WTC11 (cell line): ENCODE results near the gene TMEM87A. TPM values are rescaled to one million over a fixed set of nuclear protein-coding genes. Genes with fewer than 3 reads are reported as not detected.

Source experiments
- ATAC-seq: fragments of 200-7000 bp; cut with Tn5 transposase; 2 replicates; pipeline ENCODE4 v1.10.0; 2021; ENCODE audit warnings: mild to moderate bottlenecking, moderate library complexity
- CTCF ChIA-PET: fragments of 300-600 bp; sonication (Branson Sonifier 250); formaldehyde crosslinking; loops from one replicate; lab custom pipeline; 2021; ENCODE audit warnings: antibody characterized with exemption; lab: Charles Lee
- POLR2A ChIA-PET: fragments of 350-600 bp; sonication (Branson Sonifier 250); formaldehyde crosslinking; loops from one replicate; lab custom pipeline; 2021; ENCODE audit warnings: antibody characterized with exemption; lab: Charles Lee
- DNase-seq: peaks from one replicate; pipeline ENCODE4 v3.0.0; 2021; ENCODE audit warnings: low spot score
- H3K27ac Mint-ChIP-seq: 2 replicates; pipeline ENCODE4 v1.8.0; 2021; ENCODE audit warnings: mixed read lengths
- H3K27me3 Mint-ChIP-seq: 2 replicates; pipeline ENCODE4 v1.8.0; 2021; ENCODE audit warnings: low read depth, mild to moderate bottlenecking, moderate library complexity, mixed read lengths
- H3K36me3 Mint-ChIP-seq: 2 replicates; pipeline ENCODE4 v1.8.0; 2021; ENCODE audit warnings: mixed read lengths
- H3K4me1 Mint-ChIP-seq: 2 replicates; pipeline ENCODE4 v1.8.0; 2022; ENCODE audit warnings: mixed read lengths
- H3K4me3 Mint-ChIP-seq: 2 replicates; pipeline ENCODE4 v1.8.0; 2021; ENCODE audit warnings: mild to moderate bottlenecking, moderate library complexity, mixed read lengths
- H3K9me3 Mint-ChIP-seq: 2 replicates; pipeline ENCODE4 v1.8.0; 2021; ENCODE audit warnings: mixed read lengths
- ATF3 ChIP-seq: sonication (generic); formaldehyde crosslinking; conservative IDR thresholded peaks from 2 replicates; pipeline ENCODE4 v1.8.1; 2022; ENCODE audit warnings: mild to moderate bottlenecking, missing genetic modification reagents
- ATF6 ChIP-seq: sonication (generic); formaldehyde crosslinking; IDR thresholded peaks from 2 replicates; pipeline ENCODE4 v1.8.1; 2023; ENCODE audit warnings: mild to moderate bottlenecking, missing genetic modification reagents
- CDX4 ChIP-seq: fragments of 250-450 bp; sonication (Bioruptor Pico); IDR thresholded peaks from 2 replicates; pipeline ENCODE4 v1.9.0; 2021; ENCODE audit warnings: moderate library complexity, mild to moderate bottlenecking, inconsistent platforms, borderline replicate concordance
- CTCF ChIP-seq: fragments of 200-600 bp; IDR thresholded peaks from 2 replicates; pipeline ENCODE4 v1.8.0; 2022; ENCODE audit warnings: antibody characterized with exemption
- FOXP1 ChIP-seq: sonication (generic); formaldehyde crosslinking; IDR thresholded peaks from 2 replicates; pipeline ENCODE4 v1.8.0; 2022; ENCODE audit warnings: missing genetic modification reagents, mild to moderate bottlenecking, moderate library complexity, borderline replicate concordance
- GABPB1 ChIP-seq: sonication (generic); formaldehyde crosslinking; IDR thresholded peaks from 2 replicates; pipeline ENCODE4 v1.8.1; 2023; ENCODE audit warnings: mild to moderate bottlenecking, missing genetic modification reagents
- JUN ChIP-seq: sonication (generic); formaldehyde crosslinking; IDR thresholded peaks from 2 replicates; pipeline ENCODE4 v1.8.0; 2023; ENCODE audit warnings: mild to moderate bottlenecking, missing genetic modification reagents
- MYBL2 ChIP-seq: sonication (generic); formaldehyde crosslinking; IDR thresholded peaks from 2 replicates; pipeline ENCODE4 v1.8.1; 2023; ENCODE audit warnings: mild to moderate bottlenecking, moderate library complexity, missing genetic modification reagents
- PRDM15 ChIP-seq: sonication (generic); formaldehyde crosslinking; IDR thresholded peaks from 2 replicates; pipeline ENCODE4 v1.8.0; 2022; ENCODE audit warnings: missing genetic modification reagents
- SP1 ChIP-seq: sonication (generic); formaldehyde crosslinking; conservative IDR thresholded peaks from 2 replicates; pipeline ENCODE4 v1.8.1; 2022; ENCODE audit warnings: missing genetic modification reagents
- STAT6 ChIP-seq: sonication (generic); formaldehyde crosslinking; conservative IDR thresholded peaks from 2 replicates; pipeline ENCODE4 v1.8.1; 2023; ENCODE audit warnings: mild to moderate bottlenecking, low read depth, missing genetic modification reagents, moderate library complexity
- USF2 ChIP-seq: sonication (generic); formaldehyde crosslinking; IDR thresholded peaks from 2 replicates; pipeline ENCODE4 v1.8.1; 2023; ENCODE audit warnings: mild to moderate bottlenecking, missing genetic modification reagents, moderate library complexity
- ZNF512 ChIP-seq: sonication (generic); formaldehyde crosslinking; IDR thresholded peaks from 2 replicates; pipeline ENCODE4 v1.8.1; 2022; ENCODE audit warnings: missing genetic modification reagents, borderline replicate concordance
- ZNF532 ChIP-seq: fragments of 250-450 bp; sonication (Bioruptor Pico); IDR thresholded peaks from 2 replicates; pipeline ENCODE4 v1.9.0; 2021; ENCODE audit warnings: mild to moderate bottlenecking, borderline replicate concordance
- total RNA-seq: library from RNA; stranded (reverse); gene quantifications from 3 replicates; pipeline ENCODE4 v1.2.3, GENCODE V29; 2021

TMEM87A gene
- total RNA-seq, 1 experiment from 2014 or later, result 32.4 TPM

GRCh38 chr15:42207674-42208579 is 65.3 kb downstream of the TMEM87A start, which contains the start of gene VPS39 (continued):
- TF ChIP-seq PRDM15 (CRISPR knock-in tag), result 0 out of 2 replicates have a peak, but pooled peaks have one; percentile 22
- TF ChIP-seq, all 79 proteins: peak for 18

- Mint-ChIP-seq H3K36me3 (peaks cover 5% of the 10 kb centered on the region), H3K27ac (no peak overlapping the region), H3K4me1 (peaks cover 14% of the 10 kb centered on the region), H3K9me3 (no peaks in the 10 kb centered on the region), H3K27me3 (no peaks in the 10 kb centered on the region), H3K4me3 (peak overlapping the region; percentile 96)
- no peak for ATAC-seq
- DNase-seq, result no peak
- ChIA-PET CTCF (no interaction called here), POLR2A (no interaction called here)
- TF ChIP-seq MYBL2 (CRISPR knock-in tag) (no peak), ATF3 (CRISPR knock-in tag) (no peak), STAT6 (no peak), GABPB1 (CRISPR knock-in tag) (no peak), USF2 (CRISPR knock-in tag) (no peak), SP1 (no peak), CDX4 (CRISPR knock-in tag) (no peak), ATF6 (no peak), FOXP1 (CRISPR knock-in tag) (no peak), ZNF532 (CRISPR knock-in tag) (no peak), JUN (CRISPR knock-in tag) (no peak), ZNF512 (no peak), CTCF (no peak)
These were observed 66.8 kb downstream of the TMEM87A start for GRCh38 chr15:42206406-42206805.
